A549 (cell line): ENCODE results near the gene SP5. TPM values are rescaled to one million over a fixed set of nuclear protein-coding genes. Genes with fewer than 3 reads are reported as not detected.

Source experiments
- ATAC-seq, 2 experiments: fragments of 200-7000 bp in 1 of 2; fragments of >200 bp in 1 of 2; cut with Nextera tagmentation in 1 of 2; cut with Tn5 transposase in 1 of 2; 3 replicates each; pipeline versions ENCODE4 v1.8.0 to v1.9.1; 2018 to 2020; ENCODE audit warnings: mild to moderate bottlenecking in 1 of 2, moderate library complexity in 1 of 2
- CTCF ChIA-PET: fragments of 300-600 bp; sonication (Branson Sonifier 250); formaldehyde crosslinking; extraction: SDS; loops from one replicate; lab custom pipeline; 2021; ENCODE audit warnings: antibody characterized with exemption, inconsistent platforms; lab: Yijun Ruan, JAX
- POLR2A ChIA-PET: fragments of 350-600 bp; formaldehyde crosslinking; extraction: SDS; loops from one replicate; lab custom pipeline; 2021; ENCODE audit warnings: antibody characterized with exemption, inconsistent platforms; lab: Yijun Ruan, JAX
- DNase-seq, 2 experiments: peaks; one replicate each; pipeline versions ENCODE4 v3.0.0 to v3.0.0-alpha.2; 2011 to 2016; ENCODE audit warnings: low read depth in 1 of 2, low spot score in 1 of 2
- FAIRE-seq: peaks from 2 replicates; lab custom pipeline; 2011; peaks lifted over from hg19 to GRCh38; lab: Jason Lieb, UNC
- H3K27ac ChIP-seq, 2 experiments: fragments of >200 bp; sonication (Bioruptor Twin); formaldehyde crosslinking; 3 replicates each; pipeline ENCODE4 v1.5.1; 2016 to 2017
- H3K4me1 ChIP-seq: fragments of >200 bp; sonication (Bioruptor Twin); formaldehyde crosslinking; 3 replicates; pipeline ENCODE4 v1.6.1; 2016
- H3K4me2 ChIP-seq: fragments of >200 bp; sonication (Bioruptor Twin); formaldehyde crosslinking; 3 replicates; pipeline ENCODE4 v1.6.1; 2016
- H3K4me3 ChIP-seq: fragments of >200 bp; sonication (Bioruptor Twin); formaldehyde crosslinking; 3 replicates; pipeline ENCODE4 v1.5.1; 2016
- H3K9me3 ChIP-seq: fragments of >200 bp; sonication (Bioruptor Twin); formaldehyde crosslinking; 3 replicates; pipeline ENCODE4 v1.6.1; 2016
- CBX8 ChIP-seq: fragments of 200-600 bp; sonication (generic); IDR thresholded peaks from 2 replicates; pipeline ENCODE4 v1.6.1; 2016
- CEBPB ChIP-seq, 2 experiments: fragments of >200 bp in 1 of 2; sonication (Bioruptor Twin) in 1 of 2; formaldehyde crosslinking in 1 of 2; IDR thresholded peaks; 2 replicates each; pipeline ENCODE4 v1.6.1; 2012 to 2016
- CHD2 ChIP-seq: fragments of 150-350 bp; IDR thresholded peaks from 2 replicates; pipeline ENCODE4 v1.6.1; 2014; ENCODE audit warnings: low read length; ENCODE audit not compliant: partially characterized antibody
- CHD4 ChIP-seq: fragments of 200-600 bp; sonication (generic); IDR thresholded peaks from 2 replicates; pipeline ENCODE4 v1.6.1; 2016; ENCODE audit warnings: antibody characterized with exemption, mild to moderate bottlenecking, borderline replicate concordance
- FOSB ChIP-seq: fragments of 250-450 bp; sonication (Bioruptor Pico); IDR thresholded peaks from 2 replicates; pipeline ENCODE4 v1.5.0; 2020; ENCODE audit warnings: mild to moderate bottlenecking, moderate library complexity
- FOXS1 ChIP-seq: fragments of 250-450 bp; sonication (Bioruptor Pico); IDR thresholded peaks from 2 replicates; pipeline ENCODE4 v1.5.0; 2020; ENCODE audit warnings: mild to moderate bottlenecking, moderate library complexity
- HDAC2 ChIP-seq: fragments of 200-600 bp; sonication (generic); IDR thresholded peaks from 2 replicates; pipeline ENCODE4 v1.6.1; 2016
- HES2 ChIP-seq: fragments of >200 bp; sonication (Bioruptor Twin); formaldehyde crosslinking; IDR thresholded peaks from 2 replicates; pipeline ENCODE4 v1.6.1; 2016
- HEYL ChIP-seq: fragments of 250-450 bp; sonication (Bioruptor Pico); IDR thresholded peaks from 2 replicates; pipeline ENCODE4 v1.8.0; 2021; ENCODE audit warnings: mild to moderate bottlenecking, moderate library complexity
- HOXA7 ChIP-seq: fragments of 250-450 bp; sonication (Bioruptor Pico); IDR thresholded peaks from 2 replicates; pipeline ENCODE4 v1.5.0; 2020; ENCODE audit warnings: mild to moderate bottlenecking, moderate library complexity
- NR3C1 ChIP-seq: fragments of >200 bp; sonication (Bioruptor Twin); formaldehyde crosslinking; IDR thresholded peaks from 3 replicates; pipeline ENCODE4 v1.6.1; 2017
- POLR2A ChIP-seq: IDR thresholded peaks from 2 replicates; pipeline ENCODE4 v1.6.1; 2012; ENCODE audit warnings: mild to moderate bottlenecking, low read length
- RAD21 ChIP-seq, 2 experiments: fragments of >200 bp in 1 of 2; sonication (Bioruptor Twin) in 1 of 2; formaldehyde crosslinking in 1 of 2; IDR thresholded peaks in 1 of 2; conservative IDR thresholded peaks in 1 of 2; 2 replicates in 1 of 2; 3 replicates in 1 of 2; pipeline ENCODE4 v1.6.1; 2012 to 2018; ENCODE audit warnings: inconsistent platforms in 1 of 2
- RARB ChIP-seq: fragments of 250-450 bp; sonication (Bioruptor Pico); IDR thresholded peaks from 2 replicates; pipeline ENCODE4 v1.8.0; 2021; ENCODE audit warnings: mild to moderate bottlenecking, moderate library complexity
- RNF2 ChIP-seq: fragments of 200-600 bp; sonication (generic); IDR thresholded peaks from 2 replicates; pipeline ENCODE4 v1.6.1; 2016; ENCODE audit warnings: low read depth, mild to moderate bottlenecking, antibody characterized with exemption, moderate library complexity, borderline replicate concordance
- TFCP2L1 ChIP-seq: fragments of 250-450 bp; sonication (Bioruptor Pico); IDR thresholded peaks from 2 replicates; pipeline ENCODE4 v1.5.0; 2021; ENCODE audit warnings: mild to moderate bottlenecking
- ZC3H11A ChIP-seq: fragments of 450-650 bp; IDR thresholded peaks from 2 replicates; pipeline ENCODE4 v1.6.1; 2014; ENCODE audit warnings: antibody characterized with exemption, mild to moderate bottlenecking
- ZFP36 ChIP-seq: fragments of 450-650 bp; IDR thresholded peaks from 2 replicates; pipeline ENCODE4 v1.6.1; 2014; ENCODE audit warnings: borderline replicate concordance; ENCODE audit not compliant: partially characterized antibody
- WGBS: methylation state at CpG from one replicate; pipeline ENCODE4 v1.1.6; 2017; ENCODE audit errors: missing lambda C conversion rate; 5-methylcytosine and 5-hydroxymethylcytosine counted together
- polyA plus RNA-seq, 4 experiments: library from polyadenylated mRNA; depleted of rRNA in 3 of 4; stranded (reverse); fragments of >200 nt; fragmentation: RNase III in 1 of 4; extraction: RNeasy Plus Mini Kit Qiagen cat#74134 plus additional on column Dnase treatment in 1 of 4; gene quantifications; 2 replicates in 3 of 4; 3 replicates in 1 of 4; pipeline ENCODE4 v1.2.3, GENCODE V29; 2011 to 2017
- TF ChIP-seq, protein P1 (sequence below): fragments of 250-450 bp; sonication (Bioruptor Pico); IDR thresholded peaks from 2 replicates; pipeline ENCODE4 v1.5.0; 2020; ENCODE audit warnings: low read depth, mild to moderate bottlenecking, moderate library complexity
- TF ChIP-seq, protein P2 (sequence below): IDR thresholded peaks from 2 replicates; pipeline ENCODE4 v1.6.1; 2012; ENCODE audit warnings: low read depth, borderline replicate concordance
- TF ChIP-seq, protein P3 (sequence below): fragments of 250-450 bp; sonication (Bioruptor Pico); IDR thresholded peaks from 2 replicates; pipeline ENCODE4 v1.5.0; 2021; ENCODE audit warnings: mild to moderate bottlenecking, moderate library complexity, borderline replicate concordance
- TF ChIP-seq, protein P4 (sequence below): fragments of >200 bp; sonication (Bioruptor Twin); formaldehyde crosslinking; IDR thresholded peaks from 3 replicates; pipeline ENCODE4 v1.6.1; 2016
- TF ChIP-seq, protein P5 (sequence below): fragments of 450-650 bp; IDR thresholded peaks from 2 replicates; pipeline ENCODE4 v1.6.1; 2014; ENCODE audit warnings: antibody characterized with exemption

SP5 gene
- polyA plus RNA-seq, 2 of the 4 experiments (the other 2 are of a cell fraction), result not detected

DNA sequence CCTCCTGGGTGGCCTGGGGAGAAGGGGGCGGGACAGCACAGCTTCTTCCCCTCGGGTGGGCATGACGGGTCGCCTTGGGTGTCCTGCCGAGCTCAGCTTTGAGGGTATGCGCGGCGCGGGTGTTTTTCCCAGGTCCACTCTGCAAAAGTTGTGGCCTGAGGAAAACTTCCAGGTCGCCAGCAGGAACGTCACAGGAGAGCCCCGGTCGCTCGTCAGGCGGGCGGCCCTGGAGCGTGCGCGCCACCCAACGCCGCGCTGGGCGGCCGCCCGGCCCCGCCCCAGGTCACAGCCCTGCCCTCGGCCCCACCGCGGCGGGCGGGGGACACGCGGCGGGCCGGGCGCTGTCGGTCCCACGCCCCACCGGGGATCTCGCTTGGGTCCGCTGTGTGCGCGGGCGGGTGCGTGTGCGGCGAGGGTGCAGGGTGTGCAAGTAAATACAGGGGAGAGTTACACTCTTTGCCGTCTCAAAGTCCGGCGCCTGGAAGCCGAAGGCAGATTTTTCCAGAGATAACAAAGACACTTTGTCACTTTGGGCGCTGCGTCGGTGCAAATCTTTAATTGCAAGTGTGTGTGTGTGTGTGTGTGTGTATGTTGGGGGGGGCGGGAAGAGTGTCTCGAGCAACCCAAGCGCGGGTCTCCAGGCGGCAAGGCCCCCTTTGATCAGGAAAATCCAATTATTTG lies 616 bp upstream of the SP5 start:
- DNase-seq (peak; percentile 6 to 27), FAIRE-seq (no peak), ATAC-seq (peak; percentile 61 to 69)
- peak overlapping the region in 1 of 2 experiments; percentile 59; a peak in 4 of 6 replicates for H3K27ac ChIP-seq
- H3K4me2 ChIP-seq, result peak overlapping the region; percentile 91
- TF ChIP-seq NR3C1 (no peak), POLR2A (no peak), RARB (CRISPR knock-in tag) (no peak), FOSB (no peak), CEBPB (IDR thresholded peaks at IDR 0.05) (no peak), CHD2 (no peak)
- CTCF ChIA-PET, result interaction anchor here (0.6 kb wide), 1 partner anchor 38 kb away, joined by 3 read pairs; no protein-coding TSS in a partner anchor
- POLR2A ChIA-PET, result no interaction called here
- WGBS, result under 1% methylated on average over 7 of the region's 59 CpGs
- no peaks in the 10 kb centered on the region for H3K9me3 ChIP-seq
- H3K4me1 ChIP-seq, result peaks cover 11% of the 10 kb centered on the region; the same call in 2 of the 3 replicates
- H3K4me3 ChIP-seq, result peak overlapping the region; percentile 51

DNA sequence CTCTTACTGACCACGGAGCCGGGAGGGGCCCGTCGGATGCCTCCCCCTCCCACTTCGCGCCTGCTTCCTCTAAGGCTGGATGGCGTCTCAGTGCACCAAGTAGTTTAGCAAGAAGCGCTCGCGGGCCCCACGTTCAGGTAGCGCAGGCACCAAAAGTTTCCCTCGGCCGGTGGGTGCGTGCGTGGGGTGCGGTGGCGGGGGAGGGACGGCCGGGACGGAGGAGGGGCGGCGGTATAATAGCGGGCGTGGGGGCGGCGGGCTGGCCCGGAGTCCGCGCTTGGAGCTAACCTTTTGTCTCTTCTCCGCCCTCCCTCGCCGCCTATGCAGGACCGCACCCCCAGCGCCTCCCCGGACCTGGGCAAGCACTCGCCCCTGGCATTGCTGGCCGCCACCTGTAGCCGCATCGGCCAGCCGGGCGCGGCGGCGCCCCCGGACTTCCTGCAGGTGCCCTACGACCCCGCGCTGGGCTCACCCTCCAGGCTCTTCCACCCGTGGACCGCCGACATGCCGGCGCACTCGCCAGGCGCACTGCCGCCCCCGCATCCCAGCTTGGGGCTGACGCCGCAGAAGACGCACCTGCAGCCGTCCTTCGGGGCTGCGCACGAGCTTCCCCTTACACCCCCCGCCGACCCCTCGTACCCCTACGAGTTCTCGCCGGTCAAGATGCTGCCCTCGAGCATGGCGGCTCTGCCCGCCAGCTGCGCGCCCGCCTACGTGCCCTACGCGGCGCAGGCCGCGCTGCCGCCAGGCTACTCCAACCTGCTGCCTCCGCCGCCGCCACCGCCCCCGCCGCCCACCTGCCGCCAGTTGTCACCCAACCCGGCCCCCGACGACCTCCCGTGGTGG lies 1.0 kb downstream of the SP5 start:
- Histone ChIP-seq H3K4me2 (peak overlapping the region; percentile 91), H3K9me3 (no peaks in the 10 kb centered on the region), H3K4me1 (peaks cover 11% of the 10 kb centered on the region; the same call in 2 of the 3 replicates), H3K4me3 (peak overlapping the region; percentile 51), H3K27ac (no peak overlapping the region)
- 19% methylated on average over 28 of the region's 95 CpGs for WGBS
- peak; percentile 23 to 44; a peak in 3 of 6 replicates for ATAC-seq
- no peak for DNase-seq
- TF ChIP-seq HES2 (no peak), CBX8 (no peak), HOXA7 (no peak), POLR2A (no peak), HDAC2 (no peak), CHD2 (no peak), RNF2 (no peak), RAD21 (conservative IDR thresholded peaks at IDR 0.05 in 1 of 2, IDR thresholded peaks at IDR 0.05 in 1 of 2) (no peak)
- TF ChIP-seq, protein P1, sequence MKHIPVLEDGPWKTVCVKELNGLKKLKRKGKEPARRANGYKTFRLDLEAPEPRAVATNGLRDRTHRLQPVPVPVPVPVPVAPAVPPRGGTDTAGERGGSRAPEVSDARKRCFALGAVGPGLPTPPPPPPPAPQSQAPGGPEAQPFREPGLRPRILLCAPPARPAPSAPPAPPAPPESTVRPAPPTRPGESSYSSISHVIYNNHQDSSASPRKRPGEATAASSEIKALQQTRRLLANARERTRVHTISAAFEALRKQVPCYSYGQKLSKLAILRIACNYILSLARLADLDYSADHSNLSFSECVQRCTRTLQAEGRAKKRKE (CRISPR knock-in tag), result no peak
- POLR2A ChIA-PET, result no interaction called here
- no peak for FAIRE-seq
- CTCF ChIA-PET, result interaction anchor here (0.8 to 1.7 kb wide), 4 partner anchors 10 to 326 kb away, joined by 3 to 4 read pairs (median 4); no protein-coding TSS in a partner anchor

DNA sequence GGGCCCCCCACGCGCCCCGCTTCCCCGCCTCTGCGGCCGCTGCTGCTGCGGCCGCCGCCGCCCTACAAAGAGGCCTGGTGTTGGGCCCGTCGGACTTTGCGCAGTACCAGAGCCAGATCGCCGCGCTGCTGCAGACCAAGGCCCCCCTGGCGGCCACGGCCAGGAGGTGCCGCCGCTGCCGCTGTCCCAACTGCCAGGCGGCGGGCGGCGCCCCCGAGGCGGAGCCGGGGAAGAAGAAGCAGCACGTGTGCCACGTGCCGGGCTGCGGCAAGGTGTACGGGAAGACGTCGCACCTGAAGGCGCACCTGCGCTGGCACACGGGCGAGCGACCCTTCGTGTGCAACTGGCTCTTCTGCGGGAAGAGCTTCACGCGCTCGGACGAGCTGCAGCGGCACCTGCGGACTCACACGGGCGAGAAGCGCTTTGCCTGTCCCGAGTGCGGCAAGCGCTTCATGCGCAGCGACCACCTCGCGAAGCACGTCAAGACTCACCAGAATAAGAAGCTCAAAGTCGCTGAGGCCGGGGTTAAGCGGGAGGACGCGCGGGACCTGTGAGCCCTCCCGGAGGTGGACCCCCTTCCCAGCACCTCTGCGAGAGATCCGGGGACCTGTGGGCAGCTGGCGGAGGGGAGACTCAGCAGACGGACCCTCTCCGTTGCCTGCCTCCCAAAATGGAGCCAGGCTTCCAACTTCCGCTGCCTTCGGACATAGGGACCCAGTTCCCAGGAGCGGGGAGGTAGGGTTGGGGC lies 1.9 kb downstream of the SP5 start:
- FAIRE-seq (no peak), ATAC-seq (peak; percentile 69 to 79), DNase-seq (peak; percentile 56 to 66)
- Histone ChIP-seq H3K4me3 (peak overlapping the region; percentile 51; the same call in 2 of the 3 replicates), H3K27ac (no peak overlapping the region), H3K9me3 (no peaks in the 10 kb centered on the region), H3K4me1 (peaks cover 11% of the 10 kb centered on the region; the same call in 2 of the 3 replicates), H3K4me2 (peak overlapping the region; percentile 91)
- ChIA-PET POLR2A (no interaction called here), CTCF (interaction anchor here (0.7 to 1.7 kb wide), 5 partner anchors 9 to 319 kb away, joined by 3 to 5 read pairs (median 3); no protein-coding TSS in a partner anchor)
- WGBS, result 89% methylated on average over 33 of the region's 74 CpGs
- TF ChIP-seq ZC3H11A (no peak), HDAC2 (no peak), HES2 (no peak), TFCP2L1 (no peak), HEYL (no peak), FOXS1 (no peak), CHD4 (no peak), RARB (CRISPR knock-in tag) (no peak), ZFP36 (no peak)
- TF ChIP-seq, protein P2, sequence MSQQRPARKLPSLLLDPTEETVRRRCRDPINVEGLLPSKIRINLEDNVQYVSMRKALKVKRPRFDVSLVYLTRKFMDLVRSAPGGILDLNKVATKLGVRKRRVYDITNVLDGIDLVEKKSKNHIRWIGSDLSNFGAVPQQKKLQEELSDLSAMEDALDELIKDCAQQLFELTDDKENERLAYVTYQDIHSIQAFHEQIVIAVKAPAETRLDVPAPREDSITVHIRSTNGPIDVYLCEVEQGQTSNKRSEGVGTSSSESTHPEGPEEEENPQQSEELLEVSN, result peak; percentile 39; the same call in 1 of the 2 replicates
- TF ChIP-seq, protein P3, sequence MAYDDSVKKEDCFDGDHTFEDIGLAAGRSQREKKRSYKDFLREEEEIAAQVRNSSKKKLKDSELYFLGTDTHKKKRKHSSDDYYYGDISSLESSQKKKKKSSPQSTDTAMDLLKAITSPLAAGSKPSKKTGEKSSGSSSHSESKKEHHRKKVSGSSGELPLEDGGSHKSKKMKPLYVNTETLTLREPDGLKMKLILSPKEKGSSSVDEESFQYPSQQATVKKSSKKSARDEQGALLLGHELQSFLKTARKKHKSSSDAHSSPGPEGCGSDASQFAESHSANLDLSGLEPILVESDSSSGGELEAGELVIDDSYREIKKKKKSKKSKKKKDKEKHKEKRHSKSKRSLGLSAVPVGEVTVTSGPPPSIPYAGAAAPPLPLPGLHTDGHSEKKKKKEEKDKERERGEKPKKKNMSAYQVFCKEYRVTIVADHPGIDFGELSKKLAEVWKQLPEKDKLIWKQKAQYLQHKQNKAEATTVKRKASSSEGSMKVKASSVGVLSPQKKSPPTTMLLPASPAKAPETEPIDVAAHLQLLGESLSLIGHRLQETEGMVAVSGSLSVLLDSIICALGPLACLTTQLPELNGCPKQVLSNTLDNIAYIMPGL, result no peak
- TF ChIP-seq, protein P4, sequence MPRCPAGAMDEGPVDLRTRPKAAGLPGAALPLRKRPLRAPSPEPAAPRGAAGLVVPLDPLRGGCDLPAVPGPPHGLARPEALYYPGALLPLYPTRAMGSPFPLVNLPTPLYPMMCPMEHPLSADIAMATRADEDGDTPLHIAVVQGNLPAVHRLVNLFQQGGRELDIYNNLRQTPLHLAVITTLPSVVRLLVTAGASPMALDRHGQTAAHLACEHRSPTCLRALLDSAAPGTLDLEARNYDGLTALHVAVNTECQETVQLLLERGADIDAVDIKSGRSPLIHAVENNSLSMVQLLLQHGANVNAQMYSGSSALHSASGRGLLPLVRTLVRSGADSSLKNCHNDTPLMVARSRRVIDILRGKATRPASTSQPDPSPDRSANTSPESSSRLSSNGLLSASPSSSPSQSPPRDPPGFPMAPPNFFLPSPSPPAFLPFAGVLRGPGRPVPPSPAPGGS, result no peak
- TF ChIP-seq, protein P5, sequence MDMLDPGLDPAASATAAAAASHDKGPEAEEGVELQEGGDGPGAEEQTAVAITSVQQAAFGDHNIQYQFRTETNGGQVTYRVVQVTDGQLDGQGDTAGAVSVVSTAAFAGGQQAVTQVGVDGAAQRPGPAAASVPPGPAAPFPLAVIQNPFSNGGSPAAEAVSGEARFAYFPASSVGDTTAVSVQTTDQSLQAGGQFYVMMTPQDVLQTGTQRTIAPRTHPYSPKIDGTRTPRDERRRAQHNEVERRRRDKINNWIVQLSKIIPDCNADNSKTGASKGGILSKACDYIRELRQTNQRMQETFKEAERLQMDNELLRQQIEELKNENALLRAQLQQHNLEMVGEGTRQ, result 0 out of 2 replicates have a peak, but pooled peaks have one; percentile 16
